ENCODE measurements around the gene ASB8. TPM values are rescaled to one million over a fixed set of nuclear protein-coding genes. Genes with fewer than 3 reads are reported as not detected.

ASB8 gene
- total RNA-seq, 1 experiment from 2014 or later = 19.2 TPM

DNA sequence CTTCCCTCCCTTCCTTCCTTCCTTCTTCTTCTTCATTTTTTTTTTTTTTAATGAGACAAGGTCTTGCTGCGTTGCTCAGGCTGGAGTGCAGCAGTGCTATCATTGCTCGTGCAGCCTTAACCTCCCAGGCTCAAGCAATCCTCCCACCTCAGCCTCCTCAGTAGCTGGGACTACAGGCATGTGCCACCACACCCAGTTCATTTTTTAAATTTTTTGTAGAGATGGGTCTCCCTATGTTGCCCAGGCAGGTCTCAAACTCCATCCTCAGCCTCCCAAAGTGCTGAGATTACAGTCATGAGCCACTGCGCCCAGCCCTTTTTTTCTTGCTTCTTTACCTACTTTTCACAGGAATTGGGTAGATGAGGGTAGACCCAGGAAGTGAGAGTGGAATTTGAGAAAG lies 44.2 kb upstream of the ASB8 start:
- peaks cover 8% of the 10 kb centered on the region for H3K9me3 Mint-ChIP-seq (ENCODE audit: low read depth, unreplicated experiment)
- no peak overlapping the region for H3K27ac Mint-ChIP-seq (ENCODE audit: unreplicated experiment)
- intact Hi-C loops (cut with micrococcal nuclease; ENCODE audit: unreplicated experiment) = no loop called here
- CTCF ChIA-PET = no interaction called here
- DNase-seq = no peak
- peaks cover 25% of the 10 kb centered on the region for H3K36me3 Mint-ChIP-seq (ENCODE audit: insufficient read depth, unreplicated experiment)
- H3K4me3 Mint-ChIP-seq (ENCODE audit: low read depth, unreplicated experiment) = no peak overlapping the region
- TF ChIP-seq, protein P1, sequence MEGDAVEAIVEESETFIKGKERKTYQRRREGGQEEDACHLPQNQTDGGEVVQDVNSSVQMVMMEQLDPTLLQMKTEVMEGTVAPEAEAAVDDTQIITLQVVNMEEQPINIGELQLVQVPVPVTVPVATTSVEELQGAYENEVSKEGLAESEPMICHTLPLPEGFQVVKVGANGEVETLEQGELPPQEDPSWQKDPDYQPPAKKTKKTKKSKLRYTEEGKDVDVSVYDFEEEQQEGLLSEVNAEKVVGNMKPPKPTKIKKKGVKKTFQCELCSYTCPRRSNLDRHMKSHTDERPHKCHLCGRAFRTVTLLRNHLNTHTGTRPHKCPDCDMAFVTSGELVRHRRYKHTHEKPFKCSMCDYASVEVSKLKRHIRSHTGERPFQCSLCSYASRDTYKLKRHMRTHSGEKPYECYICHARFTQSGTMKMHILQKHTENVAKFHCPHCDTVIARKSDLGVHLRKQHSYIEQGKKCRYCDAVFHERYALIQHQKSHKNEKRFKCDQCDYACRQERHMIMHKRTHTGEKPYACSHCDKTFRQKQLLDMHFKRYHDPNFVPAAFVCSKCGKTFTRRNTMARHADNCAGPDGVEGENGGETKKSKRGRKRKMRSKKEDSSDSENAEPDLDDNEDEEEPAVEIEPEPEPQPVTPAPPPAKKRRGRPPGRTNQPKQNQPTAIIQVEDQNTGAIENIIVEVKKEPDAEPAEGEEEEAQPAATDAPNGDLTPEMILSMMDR (IDR thresholded peaks at IDR 0.05; ENCODE audit: unreplicated experiment) = no peak
- H3K27me3 Mint-ChIP-seq (ENCODE audit: unreplicated experiment) = no peaks in the 10 kb centered on the region
- BruUV-seq (replicated peaks) = no TSS peak
- H3K4me1 Mint-ChIP-seq (ENCODE audit: low read depth, unreplicated experiment) = no peaks in the 10 kb centered on the region

DNA sequence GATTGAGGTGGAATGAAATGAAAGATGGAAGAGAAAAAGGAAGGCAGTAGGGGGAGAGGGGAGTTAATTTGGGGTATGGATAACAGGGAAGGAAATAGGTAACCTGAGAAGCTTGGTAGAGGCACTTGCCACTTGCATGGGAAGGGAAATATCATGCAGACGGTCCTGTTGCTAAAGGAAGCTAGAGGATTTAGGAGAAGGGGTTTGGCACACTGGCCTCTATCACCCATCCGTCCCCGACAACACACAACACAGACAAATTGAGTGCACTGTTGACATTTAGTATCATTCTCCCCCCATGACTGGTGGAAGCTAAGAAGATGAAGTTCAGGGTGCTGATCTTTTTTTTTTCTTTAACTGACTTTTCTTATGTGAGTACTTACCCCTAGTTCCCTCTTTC lies 43.8 kb upstream of the ASB8 start:
- no peak for DNase-seq
- Mint-ChIP-seq H3K27me3 (ENCODE audit: unreplicated experiment) (no peaks in the 10 kb centered on the region), H3K36me3 (ENCODE audit: insufficient read depth, unreplicated experiment) (peaks cover 29% of the 10 kb centered on the region), H3K9me3 (ENCODE audit: low read depth, unreplicated experiment) (peaks cover 8% of the 10 kb centered on the region), H3K27ac (ENCODE audit: unreplicated experiment) (no peak overlapping the region), H3K4me1 (ENCODE audit: low read depth, unreplicated experiment) (peaks cover 3% of the 10 kb centered on the region), H3K4me3 (ENCODE audit: low read depth, unreplicated experiment) (no peak overlapping the region)
- no TSS peak for BruUV-seq (replicated peaks)
- CTCF ChIA-PET = no interaction called here
- intact Hi-C loops (cut with micrococcal nuclease; ENCODE audit: unreplicated experiment) = no loop called here
- TF ChIP-seq, protein P1 (IDR thresholded peaks at IDR 0.05; ENCODE audit: unreplicated experiment) = no peak

DNA sequence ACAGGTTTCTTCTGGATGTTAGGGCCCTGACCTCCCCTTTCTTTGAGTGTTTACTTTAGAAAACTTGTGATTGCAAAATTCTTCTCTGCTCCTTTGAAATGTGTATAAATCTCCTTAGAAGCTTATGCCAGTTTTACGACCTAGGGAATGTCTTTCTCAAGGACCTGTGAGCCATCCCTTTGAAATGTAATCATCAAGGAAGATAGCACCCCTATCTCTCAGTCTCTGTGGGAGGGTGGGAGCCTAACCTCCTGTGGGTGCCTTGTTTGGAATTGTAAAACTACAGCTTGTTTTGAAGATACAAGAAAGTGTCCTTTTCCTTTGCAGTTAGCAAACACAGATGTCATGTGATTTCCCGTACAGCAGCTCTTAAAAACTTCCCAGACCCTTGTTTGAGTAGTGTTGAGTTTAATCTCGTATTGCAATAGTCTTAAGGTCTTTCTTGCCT lies 42.5 kb upstream of the ASB8 start:
- intact Hi-C loops (cut with micrococcal nuclease; ENCODE audit: unreplicated experiment) = loop anchor here (10.0 kb wide), 1 partner anchor 155 kb away; the partner anchor contains the start of gene ZNF641
- TF ChIP-seq, protein P1 (IDR thresholded peaks at IDR 0.05; ENCODE audit: unreplicated experiment) = no peak
- H3K36me3 Mint-ChIP-seq (ENCODE audit: insufficient read depth, unreplicated experiment) = peaks cover 38% of the 10 kb centered on the region
- H3K27me3 Mint-ChIP-seq (ENCODE audit: unreplicated experiment) = no peaks in the 10 kb centered on the region
- H3K27ac Mint-ChIP-seq (ENCODE audit: unreplicated experiment) = peak overlapping the region; percentile 44
- H3K4me1 Mint-ChIP-seq (ENCODE audit: low read depth, unreplicated experiment) = peaks cover 16% of the 10 kb centered on the region
- CTCF ChIA-PET = no interaction called here
- peak overlapping the region; percentile 73 for H3K4me3 Mint-ChIP-seq (ENCODE audit: low read depth, unreplicated experiment)
- no peak for DNase-seq
- BruUV-seq (replicated peaks) = no TSS peak
- peaks cover 8% of the 10 kb centered on the region for H3K9me3 Mint-ChIP-seq (ENCODE audit: low read depth, unreplicated experiment)

- BruUV-seq (replicated peaks) = no TSS peak
- peak overlapping the region; percentile 73 for H3K4me3 Mint-ChIP-seq (ENCODE audit: low read depth, unreplicated experiment)
- peaks cover 5% of the 10 kb centered on the region for H3K9me3 Mint-ChIP-seq (ENCODE audit: low read depth, unreplicated experiment)
- CTCF ChIA-PET = interaction anchor here (0.7 kb wide), 1 partner anchor 14 kb away, joined by 3 read pairs; no protein-coding TSS in a partner anchor
- TF ChIP-seq, protein P1 (IDR thresholded peaks at IDR 0.05; ENCODE audit: unreplicated experiment) = no peak
- H3K36me3 Mint-ChIP-seq (ENCODE audit: insufficient read depth, unreplicated experiment) = peaks cover 45% of the 10 kb centered on the region
- H3K27me3 Mint-ChIP-seq (ENCODE audit: unreplicated experiment) = no peaks in the 10 kb centered on the region
- intact Hi-C loops (cut with micrococcal nuclease; ENCODE audit: unreplicated experiment) = loop anchor here (10.0 kb wide), 1 partner anchor 156 kb away; the partner anchor contains the start of gene ZNF641
- peak overlapping the region; percentile 44 for H3K27ac Mint-ChIP-seq (ENCODE audit: unreplicated experiment)
- DNase-seq = no peak
- peaks cover 24% of the 10 kb centered on the region for H3K4me1 Mint-ChIP-seq (ENCODE audit: low read depth, unreplicated experiment)
These were observed 41.7 kb upstream of the ASB8 start for GRCh38 chr12:48198985-48199384.

Data from Calu3 (cell line).